ENCODE results near the gene MCHR1.

DNA sequence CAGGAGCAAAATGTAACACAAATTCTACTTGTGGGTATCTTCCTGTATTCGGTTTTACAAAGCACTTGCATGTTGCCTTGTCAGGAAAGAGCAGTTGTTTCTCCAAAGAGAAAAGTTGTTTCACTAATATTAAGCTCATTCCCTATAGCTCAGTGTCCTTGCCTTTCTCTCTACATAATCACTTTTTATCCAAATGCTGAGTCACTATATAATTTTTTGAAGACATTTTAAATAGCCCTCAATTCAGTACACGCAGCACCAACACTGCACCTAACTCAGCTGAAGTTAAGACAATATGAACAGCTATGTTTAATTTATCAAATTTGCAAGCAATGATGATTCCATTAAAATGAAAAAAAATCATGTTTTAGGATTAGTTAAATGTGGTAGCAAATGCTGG lies 28.2 kb upstream of the MCHR1 start:
- no peak for TF ChIP-seq POLR2A (IDR thresholded peaks at IDR 0.05)
- TF ChIP-seq, protein P1, sequence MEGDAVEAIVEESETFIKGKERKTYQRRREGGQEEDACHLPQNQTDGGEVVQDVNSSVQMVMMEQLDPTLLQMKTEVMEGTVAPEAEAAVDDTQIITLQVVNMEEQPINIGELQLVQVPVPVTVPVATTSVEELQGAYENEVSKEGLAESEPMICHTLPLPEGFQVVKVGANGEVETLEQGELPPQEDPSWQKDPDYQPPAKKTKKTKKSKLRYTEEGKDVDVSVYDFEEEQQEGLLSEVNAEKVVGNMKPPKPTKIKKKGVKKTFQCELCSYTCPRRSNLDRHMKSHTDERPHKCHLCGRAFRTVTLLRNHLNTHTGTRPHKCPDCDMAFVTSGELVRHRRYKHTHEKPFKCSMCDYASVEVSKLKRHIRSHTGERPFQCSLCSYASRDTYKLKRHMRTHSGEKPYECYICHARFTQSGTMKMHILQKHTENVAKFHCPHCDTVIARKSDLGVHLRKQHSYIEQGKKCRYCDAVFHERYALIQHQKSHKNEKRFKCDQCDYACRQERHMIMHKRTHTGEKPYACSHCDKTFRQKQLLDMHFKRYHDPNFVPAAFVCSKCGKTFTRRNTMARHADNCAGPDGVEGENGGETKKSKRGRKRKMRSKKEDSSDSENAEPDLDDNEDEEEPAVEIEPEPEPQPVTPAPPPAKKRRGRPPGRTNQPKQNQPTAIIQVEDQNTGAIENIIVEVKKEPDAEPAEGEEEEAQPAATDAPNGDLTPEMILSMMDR (IDR thresholded peaks at IDR 0.05) = no peak
